Activated gamma-delta T cell treated with anti-CD3 and anti-CD28 coated beads, Interleukin-2, amount 50 U/mL, for 16 hours (primary cell): ENCODE results near the gene ROBO4.

Experiments used
- DNase-seq: peaks from one replicate; pipeline ENCODE4 v3.0.0-alpha.2; 2020; ENCODE audit warnings: low read depth

The ROBO4 gene

DNA sequence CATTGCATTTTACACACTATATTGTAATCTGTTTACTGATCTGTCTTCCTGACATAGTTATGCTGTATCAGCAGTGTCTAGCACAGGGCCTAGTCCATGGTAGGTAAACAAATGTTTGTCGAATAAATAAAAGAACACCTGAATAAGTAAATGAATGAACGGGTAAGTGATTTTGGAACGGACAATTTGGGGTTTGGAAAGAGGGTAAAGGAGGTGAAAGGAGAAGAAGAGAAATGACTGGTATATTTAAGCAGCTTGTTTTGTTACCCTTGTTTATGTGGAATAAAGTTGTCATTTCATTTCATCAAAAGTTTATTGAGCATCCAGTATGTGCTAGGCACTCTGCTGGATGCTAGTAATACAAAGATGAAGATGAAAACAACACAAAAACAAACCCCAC lies 21.3 kb upstream of the ROBO4 start, which contains the start of gene HEPN1:
HEPN1 (plus strand) TSS at position 301 of the 400 bp plus-strand sequence.
- no peak for DNase-seq

DNA sequence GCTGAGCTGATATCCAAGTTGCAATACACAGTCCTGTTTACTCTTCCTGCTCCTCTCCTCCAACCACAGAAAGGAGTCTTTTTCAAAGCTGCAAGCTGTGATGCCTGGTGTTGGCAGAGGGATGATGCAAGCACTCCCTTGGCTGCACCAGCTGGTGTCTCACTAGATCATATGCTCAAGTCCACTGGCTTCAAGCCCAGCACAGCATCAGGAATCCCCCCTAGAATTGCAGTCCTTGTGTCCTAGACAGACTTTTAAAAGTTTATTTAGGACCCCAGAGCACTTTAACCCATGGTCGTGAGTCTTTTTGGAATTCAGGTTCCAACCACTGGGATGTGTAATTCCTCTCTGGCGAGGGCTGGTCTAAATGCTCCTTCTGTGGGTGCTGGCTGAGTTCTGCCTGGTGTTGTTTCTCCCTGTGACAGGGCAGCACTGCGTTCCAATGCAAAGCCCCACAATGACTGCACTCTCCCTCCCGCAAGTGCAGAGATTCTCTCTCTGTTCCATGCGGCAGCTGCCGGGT lies 19.5 kb upstream of the ROBO4 start:
- no peak for DNase-seq

DNA sequence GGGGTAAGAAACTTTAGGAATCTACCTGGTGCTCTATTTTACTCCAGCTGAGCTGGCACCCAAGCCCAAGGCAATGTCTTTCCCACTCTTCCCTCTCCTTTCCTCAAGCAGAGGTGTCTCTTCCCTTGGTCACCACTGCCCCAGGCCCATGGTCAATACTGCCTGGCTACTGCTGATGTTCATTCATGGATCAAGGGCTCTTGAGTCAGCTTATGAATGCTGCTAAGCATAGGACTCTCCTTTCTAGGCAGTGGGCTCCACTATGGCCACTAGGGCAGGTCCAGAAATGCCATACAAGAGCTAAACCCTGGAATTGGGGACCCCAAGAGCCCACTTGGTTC lies 18.7 kb upstream of the ROBO4 start:
- no peak for DNase-seq

DNA sequence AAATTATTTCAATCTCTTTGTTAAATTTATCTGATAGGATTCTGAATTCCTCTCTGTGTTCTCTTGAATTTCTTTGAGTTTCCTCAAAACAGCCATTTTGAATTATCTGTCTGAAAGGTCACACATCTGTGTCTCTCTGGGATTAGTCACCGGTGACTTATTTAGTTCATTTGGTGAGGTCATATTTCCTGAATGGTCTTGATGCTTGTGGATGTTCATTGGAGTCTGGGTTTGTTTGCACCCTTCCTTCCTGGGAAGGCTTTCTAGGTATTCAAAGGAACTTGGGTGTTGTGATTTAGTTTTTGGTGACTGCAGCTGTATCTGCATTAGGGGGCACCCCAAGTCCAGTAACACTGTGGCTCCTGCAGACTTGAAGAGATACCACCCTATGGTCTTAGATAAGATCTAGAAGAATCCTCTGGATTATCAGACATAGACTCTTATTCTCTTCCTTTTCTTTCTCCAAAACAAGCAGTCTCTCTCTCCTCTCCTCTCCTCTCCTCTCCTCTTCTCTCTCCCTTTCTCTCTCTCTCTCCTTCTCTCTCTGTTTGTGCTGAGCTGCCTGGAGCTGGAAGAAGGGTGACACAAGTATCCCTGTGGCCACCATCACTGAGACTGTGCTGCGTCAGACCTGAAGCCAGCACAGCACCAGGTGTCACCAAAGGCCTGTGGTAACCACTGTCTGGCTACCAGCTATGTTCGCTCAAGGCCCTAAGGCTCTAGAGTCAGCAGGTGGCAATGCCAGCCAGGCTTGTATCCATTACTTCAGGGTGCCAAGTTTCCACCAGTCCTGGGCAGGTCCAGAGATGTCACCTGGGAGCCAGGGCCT lies 18.1 kb upstream of the ROBO4 start:
- DNase-seq = no peak

DNA sequence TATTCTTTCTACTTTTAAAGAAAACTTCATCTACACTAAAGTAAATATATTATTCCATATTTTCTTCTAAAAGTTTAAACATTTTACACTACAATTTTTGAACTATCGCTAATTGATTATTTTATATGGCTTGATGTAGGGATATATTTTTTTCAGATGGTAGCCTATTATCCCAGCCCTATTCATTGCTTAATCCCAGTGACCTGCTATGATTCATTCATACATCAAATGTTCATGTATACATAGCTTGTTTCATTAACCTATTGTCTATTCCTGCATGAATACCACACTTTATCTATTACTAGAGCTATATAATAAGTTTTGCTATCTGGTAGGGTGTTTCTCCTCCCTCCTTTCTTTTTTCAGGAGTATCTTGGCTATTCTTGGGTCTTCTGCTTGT lies 5.0 kb upstream of the ROBO4 start:
- DNase-seq = no peak

DNA sequence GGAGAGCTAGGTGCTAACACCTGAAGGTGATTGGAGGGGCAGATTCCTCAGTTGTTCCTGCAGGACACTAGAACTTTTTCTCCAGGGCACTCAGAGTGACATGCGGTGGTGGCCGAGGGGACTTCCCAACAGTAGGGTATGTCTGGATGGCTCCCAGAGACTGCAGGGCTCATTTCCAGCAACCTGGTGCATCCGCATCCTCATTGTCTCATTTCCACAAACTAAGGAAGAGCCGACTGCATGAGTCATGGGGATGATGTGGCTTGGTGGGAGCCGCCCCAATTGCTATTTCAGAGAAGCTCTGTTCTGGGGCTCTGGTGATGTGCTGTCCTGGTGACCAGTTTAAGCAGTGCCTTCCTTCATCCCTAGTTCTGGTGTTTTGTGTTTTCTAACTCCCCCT lies 2.8 kb upstream of the ROBO4 start:
- no peak for DNase-seq

DNA sequence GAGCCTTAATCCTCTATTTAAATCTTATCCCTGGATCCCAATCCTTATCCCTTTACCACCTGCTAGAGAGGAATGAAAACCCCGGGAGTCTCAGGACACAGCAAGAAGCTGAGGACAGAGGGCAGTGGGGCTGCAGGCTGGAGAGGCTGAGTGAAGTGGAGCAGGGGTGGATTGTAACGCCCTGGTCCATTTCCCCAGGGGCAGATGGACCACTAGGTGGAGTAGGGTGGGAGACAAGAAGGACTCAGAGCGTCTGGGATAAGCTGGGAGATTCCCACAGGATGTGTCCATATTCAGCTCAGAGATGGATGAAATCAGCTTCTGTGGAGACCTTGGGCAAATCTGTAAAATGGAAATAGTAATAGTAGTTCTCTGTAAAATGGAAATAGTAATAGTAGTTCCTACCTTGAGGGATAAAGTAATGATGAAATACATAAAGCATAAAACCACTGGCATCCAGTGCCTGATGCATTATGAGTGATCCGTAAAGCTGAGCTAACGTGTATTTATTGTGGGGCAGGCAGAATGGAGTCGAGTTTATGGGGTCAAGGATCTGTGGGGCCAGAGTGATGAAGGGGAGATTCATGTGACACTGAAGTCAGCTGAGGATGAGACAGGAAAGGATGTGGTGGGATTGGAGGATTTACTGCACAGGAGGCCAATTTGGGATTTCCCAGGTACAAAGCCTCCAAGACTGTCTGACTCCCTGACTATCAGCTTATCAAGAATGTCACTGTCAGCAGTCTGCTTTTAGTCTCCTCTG lies 1.9 kb upstream of the ROBO4 start:
- DNase-seq = no peak

DNA sequence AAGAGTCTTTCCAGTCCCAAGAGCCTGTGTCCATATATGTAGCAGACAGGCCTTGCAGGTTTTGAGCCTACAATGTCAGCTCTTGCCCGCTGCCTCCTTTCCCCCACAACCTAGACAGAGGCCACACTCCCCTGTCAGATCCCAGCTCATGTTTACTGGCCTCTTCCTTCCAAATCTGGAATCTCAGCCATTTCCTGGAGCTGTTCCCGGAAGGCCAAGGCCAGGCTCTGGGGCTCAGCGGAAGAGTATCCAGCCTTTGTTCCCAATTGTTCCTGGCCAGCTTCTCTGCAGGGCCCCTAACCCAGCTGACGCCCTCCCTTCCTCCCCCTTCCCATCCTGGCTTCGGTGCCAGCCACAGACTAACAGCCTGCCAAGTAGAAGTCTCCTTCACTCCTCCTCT lies 1.0 kb upstream of the ROBO4 start:
- no peak for DNase-seq

DNA sequence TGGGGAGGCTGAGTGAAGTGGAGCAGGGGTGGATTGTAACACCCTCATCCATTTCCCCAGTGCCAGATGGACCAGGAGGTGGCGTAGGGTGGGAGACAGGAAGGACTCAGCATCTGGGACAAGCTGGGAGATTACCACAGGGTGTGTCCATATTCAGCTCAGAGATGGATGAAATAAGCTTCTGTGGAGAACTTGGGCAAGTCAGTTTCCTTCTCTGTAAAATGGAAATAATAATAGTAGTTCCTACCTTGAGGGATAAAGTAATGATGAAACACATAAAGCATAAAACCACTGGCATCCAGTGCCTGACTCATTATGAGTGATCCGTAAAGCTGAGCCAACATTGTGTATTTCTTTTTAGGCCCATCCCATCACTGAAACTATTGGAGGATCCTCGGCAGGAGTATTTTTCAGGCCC lies 607 bp upstream of the ROBO4 start:
- no peak for DNase-seq

DNA sequence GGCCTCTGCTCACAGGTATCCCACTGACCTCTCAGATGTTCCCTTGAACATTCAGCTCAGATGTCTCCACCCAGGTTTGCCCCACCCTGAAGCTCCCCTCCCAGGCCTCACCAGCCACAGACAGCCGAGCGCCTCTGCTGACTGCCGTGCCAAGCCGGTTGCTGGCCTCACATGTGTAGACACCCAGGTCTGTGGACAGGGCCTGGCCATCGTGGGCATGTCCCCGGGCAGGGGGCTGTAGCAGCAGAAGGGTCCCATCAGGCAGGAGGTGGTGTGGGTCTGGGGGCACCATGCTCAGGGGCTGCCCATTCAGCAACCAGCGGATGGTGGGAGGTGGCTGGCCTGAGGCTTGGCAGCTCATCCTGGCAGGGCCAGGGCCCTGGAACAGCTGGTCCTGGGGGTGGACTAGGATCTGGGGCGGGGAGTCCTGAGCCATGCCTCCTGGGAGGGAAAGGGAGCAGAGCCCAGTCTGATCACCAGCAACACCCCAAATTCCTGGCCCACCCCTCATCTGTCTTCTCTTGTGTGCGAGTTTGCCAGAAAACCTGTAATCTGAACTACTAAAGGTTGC lies 759 bp downstream of the ROBO4 start:
- DNase-seq = no peak

DNA sequence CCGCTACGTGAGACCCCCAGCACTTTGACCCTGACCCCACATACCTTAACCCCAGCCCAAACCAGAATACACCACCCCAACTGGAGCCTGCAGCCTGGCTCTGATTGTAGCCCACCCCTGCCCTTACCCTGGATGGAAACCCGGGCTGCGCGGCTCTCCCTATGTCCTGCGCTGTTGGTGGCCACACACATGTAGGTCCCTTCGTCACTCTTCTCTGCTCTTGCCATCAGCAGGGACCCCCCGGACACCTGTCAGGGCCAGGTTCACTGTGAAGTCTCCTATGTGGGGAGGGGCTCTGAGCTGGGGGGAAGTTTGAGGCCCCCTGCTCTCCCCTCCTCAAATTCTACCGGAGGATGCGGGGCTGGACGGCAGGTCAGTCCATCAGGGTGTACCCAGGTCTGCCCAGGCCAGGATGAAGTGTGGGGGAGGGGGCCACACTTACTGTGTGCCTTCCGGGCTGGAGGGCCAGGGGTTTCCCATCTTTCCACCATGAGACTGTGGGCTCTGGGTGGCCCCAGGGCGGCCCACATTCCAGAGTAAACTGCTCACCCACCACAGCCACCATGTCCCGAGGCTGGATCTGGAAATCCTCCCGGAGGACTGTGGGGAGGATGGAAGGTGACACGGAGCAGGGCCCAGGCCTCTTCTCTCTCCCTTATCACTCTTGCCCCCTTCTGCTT lies 1.5 kb downstream of the ROBO4 start:
- DNase-seq = no peak

DNA sequence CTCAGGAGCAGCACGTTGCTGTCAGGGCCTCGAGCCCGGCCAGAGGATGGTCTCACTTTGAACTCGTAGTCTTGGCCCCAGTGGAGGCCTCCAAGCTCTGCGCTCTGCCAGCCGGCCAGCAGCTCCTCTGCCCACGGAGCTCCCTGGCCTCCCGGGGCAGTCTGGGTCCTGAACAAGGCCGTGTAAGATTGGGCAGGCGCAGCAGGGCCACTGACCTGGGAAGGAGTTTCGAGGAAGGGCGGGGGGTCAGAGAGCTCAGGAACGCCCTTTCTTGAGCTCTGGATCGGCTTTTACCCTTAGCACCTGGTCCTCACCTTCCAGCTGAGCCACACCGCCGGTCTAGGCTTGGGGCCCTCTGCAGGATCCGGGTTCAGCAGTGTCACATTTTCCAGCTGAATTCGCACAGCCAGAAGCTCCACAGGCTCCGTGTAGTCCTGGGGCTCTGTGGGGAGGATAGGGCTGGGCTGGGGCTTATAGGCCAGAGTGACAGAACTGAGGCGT lies 2.1 kb downstream of the ROBO4 start:
- DNase-seq = no peak

DNA sequence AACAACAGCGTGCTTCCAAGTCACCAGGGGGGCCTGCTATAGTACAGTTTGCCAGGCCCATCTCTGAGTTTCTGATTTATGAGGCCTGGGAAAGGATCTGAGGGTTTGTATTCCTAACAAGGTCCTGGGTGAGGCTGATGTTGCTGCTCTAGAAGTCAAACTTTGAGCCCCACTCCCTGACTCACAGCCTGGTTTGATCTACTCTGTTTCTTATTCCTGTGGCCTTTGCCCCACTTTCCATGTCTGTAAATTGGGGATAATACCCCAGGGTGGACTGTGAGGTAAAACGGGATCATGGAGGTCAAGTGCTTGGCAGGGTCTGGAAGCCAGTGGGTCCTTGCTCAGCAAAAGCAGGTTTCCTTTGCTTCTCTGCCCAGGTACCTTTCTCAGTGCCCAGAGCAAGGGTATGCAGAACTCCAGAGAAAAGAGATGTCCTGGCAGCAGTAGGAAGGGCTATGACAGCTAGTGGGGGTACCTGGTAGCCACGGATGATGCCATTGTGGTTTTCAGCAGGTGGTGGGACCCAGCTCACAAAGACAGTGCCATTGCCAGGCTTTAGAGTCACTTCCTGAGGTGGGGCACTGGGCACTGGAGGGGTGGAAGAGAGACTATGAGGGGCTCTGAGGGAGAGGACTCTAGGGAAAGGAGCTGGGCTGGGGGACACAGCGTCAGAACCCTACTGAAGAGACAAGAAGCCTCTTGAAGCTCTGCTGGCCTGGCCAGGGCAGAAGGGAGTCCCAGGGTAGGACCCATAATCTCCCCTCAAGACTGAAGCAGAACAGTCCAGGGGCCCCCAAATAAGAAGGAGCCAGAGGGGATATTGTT lies 2.8 kb downstream of the ROBO4 start:
- DNase-seq = no peak

DNA sequence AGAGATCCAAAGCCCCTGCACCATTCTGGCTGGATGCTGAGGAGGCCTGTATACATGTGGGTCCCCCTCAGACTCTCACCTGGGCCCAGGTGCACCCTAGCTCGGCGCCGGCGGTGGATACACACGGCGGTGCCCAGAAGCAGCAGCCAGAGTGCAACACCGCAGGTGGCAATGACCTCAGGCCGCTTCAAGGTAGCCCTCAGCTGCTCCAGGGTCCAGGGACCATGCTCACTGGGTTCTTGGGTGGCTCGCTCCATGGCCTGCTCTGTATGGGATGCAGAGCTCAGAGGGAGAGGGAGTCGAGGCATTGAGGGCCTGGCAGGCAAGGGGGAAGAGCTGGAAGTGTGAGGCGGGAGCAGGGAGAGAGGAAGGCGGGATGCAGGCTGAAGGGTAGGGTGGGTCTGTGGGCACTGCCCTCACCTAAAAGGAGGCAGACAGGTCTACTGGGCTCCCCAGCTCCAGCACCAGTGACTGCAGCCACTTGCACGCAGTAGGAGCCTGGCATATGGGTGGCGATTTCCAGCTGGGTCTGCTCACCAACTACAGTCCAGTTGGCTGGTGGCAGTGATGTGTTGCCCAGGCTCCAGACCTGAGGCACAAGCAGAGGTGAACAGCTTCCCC lies 3.8 kb downstream of the ROBO4 start:
- DNase-seq = no peak

DNA sequence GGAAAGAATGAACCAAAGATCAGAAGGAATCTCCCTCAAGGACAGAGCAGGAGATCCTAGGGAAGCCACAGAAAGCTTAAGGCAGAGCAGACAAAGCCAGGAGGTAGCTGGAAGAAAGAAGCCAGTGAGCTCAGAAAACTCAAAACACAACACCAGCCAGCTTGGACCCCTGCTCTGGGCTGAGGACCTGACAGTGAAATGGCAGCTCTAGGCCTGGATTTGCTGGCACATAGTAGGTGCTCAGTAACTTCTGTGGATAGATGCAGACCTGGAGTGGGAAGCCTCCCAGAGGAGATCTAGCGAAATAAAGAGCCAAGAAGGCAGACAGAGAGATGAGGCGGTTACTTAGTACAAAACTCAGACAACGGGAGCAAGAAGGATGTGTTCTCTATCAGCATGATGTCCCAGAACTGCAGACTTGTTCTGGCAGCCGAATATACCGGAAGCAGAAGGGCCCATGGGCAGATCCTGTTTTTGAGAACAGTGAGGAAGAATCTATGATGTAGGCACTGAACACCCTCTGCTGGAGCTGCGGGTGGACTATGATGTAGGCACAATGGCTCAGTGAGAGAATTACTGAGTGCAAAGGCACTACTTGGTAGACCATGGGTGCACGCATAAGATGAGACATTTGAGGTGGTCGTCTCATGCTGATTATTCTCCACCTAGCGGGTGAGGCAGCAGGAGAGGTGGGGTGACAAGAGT lies 4.8 kb downstream of the ROBO4 start:
- no peak for DNase-seq

DNA sequence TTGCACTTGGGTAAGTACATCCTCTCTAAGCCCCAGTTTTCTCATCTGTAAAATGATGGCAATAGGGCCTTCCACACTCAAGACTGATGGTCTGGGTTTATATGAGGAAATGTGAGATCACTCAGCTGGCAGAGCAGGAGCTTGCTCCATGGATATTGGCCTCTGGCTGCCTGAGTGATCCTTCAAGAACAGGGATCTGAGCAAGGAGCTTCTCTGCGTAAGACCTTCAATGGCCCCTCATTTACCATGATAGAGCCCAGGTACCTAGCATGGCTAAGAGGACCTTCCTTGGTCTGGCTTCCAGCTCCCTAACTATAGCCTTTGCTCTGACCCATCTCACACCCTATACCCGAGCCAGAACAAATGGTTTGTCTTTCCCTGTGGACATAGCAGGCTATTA lies 5.5 kb downstream of the ROBO4 start:
- DNase-seq = no peak

DNA sequence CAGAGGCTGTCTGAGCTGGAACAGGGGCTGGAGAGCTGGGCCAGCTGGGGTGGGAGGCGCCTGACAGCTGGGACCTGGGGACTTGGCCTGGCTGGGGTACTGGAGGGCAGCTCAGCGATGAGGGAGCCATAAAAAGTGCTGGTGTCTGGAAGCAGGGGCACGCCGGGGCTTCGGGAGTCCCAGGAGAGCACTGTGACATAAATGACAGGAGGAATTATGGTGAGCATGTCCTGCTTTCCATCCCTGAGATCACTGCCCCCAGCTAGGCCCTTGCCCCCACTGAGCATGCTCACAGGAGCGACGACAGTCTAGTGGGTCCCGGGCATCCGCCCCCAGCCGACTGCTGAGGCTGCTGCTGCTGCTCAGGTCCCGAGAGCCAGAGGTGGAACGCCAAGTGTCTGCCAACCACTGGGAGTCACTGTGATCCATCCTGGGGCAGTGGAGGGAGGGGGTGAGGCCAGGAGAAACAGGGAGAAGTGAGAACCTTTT lies 6.2 kb downstream of the ROBO4 start:
- no peak for DNase-seq

DNA sequence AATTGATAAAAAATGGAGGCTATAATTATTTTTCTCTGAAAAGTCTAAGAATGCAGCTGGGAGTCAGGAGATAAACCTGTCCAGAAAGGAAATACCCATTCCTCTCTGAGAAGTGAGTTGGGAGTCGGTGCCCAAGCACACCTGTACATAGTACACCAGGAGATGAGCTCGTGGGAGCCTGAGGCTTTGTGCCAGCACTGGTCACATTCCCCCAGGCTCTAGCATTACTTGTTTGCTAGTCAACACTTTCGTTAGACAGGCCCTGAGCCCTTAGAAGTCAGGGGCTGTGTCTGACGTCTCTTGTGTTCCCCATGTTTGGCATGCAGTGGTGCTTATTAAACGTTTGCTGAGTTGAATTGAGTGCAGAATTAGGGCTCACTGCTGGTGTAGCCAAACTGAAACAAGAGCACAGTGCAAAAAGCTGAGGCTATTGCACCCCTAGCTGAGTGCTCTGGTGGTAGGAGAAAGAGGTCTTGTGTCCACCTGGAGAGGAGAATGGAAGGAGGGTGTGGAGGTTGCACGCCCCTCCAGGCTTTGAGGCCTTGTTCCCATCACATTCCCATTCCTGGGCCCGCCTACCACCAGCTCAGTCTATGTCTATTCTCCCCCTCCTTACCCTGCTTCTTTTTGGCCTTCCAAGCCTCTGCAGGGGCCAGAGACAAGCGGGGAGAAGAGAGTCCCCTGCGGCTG lies 6.8 kb downstream of the ROBO4 start:
- DNase-seq = no peak

DNA sequence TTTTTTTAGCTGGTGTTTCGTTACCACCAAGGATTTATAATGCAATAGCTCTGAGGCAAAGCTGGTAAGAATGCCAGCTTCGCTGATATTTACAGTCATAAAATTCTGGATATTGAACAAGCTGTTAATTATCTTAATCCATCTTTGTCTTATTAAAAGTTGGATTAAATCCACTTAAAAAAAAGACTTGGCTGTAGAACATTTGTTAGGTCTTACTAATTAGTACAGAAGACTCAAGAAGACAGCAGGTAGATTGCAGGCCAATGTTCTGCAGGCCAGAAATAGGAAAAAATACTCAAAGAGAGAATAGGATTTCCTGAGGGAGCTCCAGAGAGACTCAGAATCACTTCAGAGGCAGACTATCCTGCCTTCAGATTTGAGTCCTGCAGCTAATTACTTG lies 7.5 kb downstream of the ROBO4 start:
- DNase-seq = no peak
